Measurements from ENCODE around the gene CRYGS. TPM values are rescaled to one million over a fixed set of nuclear protein-coding genes. Genes with fewer than 3 reads are reported as not detected.

CRYGS gene
- total RNA-seq, 1 experiment from 2014 or later: 4.3 TPM

GRCh38 chr3:186583831-186584230 lies 39.7 kb upstream of the CRYGS start:
- H3K27me3 ChIP-seq (ENCODE audit: insufficient read depth, low read length): no peaks in the 10 kb centered on the region
- peaks cover 5 to 8% of the 10 kb centered on the region in 2 experiments for H3K4me1 ChIP-seq (ENCODE audit: control insufficient read depth in 1 of 2, insufficient read depth in 2 of 2, low read length in 2 of 2)
- H2AFZ ChIP-seq (ENCODE audit: low read depth, low read length, poor library complexity, severe bottlenecking): no peak overlapping the region
- H3K9ac ChIP-seq (ENCODE audit: low read length): no peak overlapping the region
- DNase-seq (ENCODE audit: low read depth, low spot score): no peak
- no peak overlapping the region for H3K4me2 ChIP-seq (ENCODE audit: low read length)
- H3K9me3 ChIP-seq (ENCODE audit: control insufficient read depth in 1 of 2, insufficient read depth in 1 of 2, low read depth in 1 of 2, low read length in 2 of 2): no peaks in the 10 kb centered on the region
- ChIA-PET RAD21 (ENCODE audit: low non-redundant PET in 1 of 2, low total read pairs in 2 of 2, uncharacterized antibody in 2 of 2, unreplicated experiment in 2 of 2) (no interaction called here), CTCF (no interaction called here), POLR2A (interaction anchor here (1.7 kb wide), 1 partner anchor 14 kb away, joined by 5 read pairs; the partner anchor contains the start of gene DNAJB11)
- peaks cover 6% of the 10 kb centered on the region; the same call in 1 of the 2 replicates for H3K79me2 ChIP-seq (ENCODE audit: insufficient read depth, low read length)
- ATAC-seq: no peak
- H3K27ac ChIP-seq (ENCODE audit: low read depth, low read length): no peak overlapping the region
- intact Hi-C loops (cut with micrococcal nuclease): loop anchor here (10.0 kb wide), 1 partner anchor 241 kb away; no protein-coding TSS in a partner anchor
- TF ChIP-seq JUND (IDR thresholded peaks at IDR 0.05) (no peak), SP1 (IDR thresholded peaks at IDR 0.05; ENCODE audit: low read depth) (no peak), EZH2 (IDR thresholded peaks at IDR 0.05) (no peak), ATF3 (IDR thresholded peaks at IDR 0.05) (no peak), RAD21 (IDR thresholded peaks at IDR 0.05; ENCODE audit: low read depth) (no peak), ZFX (IDR thresholded peaks at IDR 0.05) (no peak), CBX3 (IDR thresholded peaks at IDR 0.05; ENCODE audit: low read depth) (no peak), POLR2AphosphoS5 (IDR thresholded peaks at IDR 0.05; ENCODE audit: low read depth, low read length) (no peak), EZH2phosphoT487 (IDR thresholded peaks at IDR 0.05; ENCODE audit: borderline replicate concordance) (no peak)
- BruUV-seq (replicated peaks): no TSS peak
- H3K36me3 ChIP-seq (ENCODE audit: control insufficient read depth in 1 of 2, insufficient read depth in 2 of 2, low read length in 2 of 2): peaks cover 58 to 62% of the 10 kb centered on the region in 2 experiments
- H3K4me3 ChIP-seq (replicated peaks in 1 of 2; ENCODE audit: low read depth in 1 of 2, low read length in 2 of 2): no peak overlapping the region
- no peaks in the 10 kb centered on the region for H4K20me1 ChIP-seq (ENCODE audit: insufficient read depth)
- no peaks in the 10 kb centered on the region for H3K9me2 ChIP-seq (ENCODE audit: insufficient read depth)

GRCh38 chr3:186582541-186582940 lies 38.4 kb upstream of the CRYGS start:
- Histone ChIP-seq H3K4me3 (replicated peaks in 1 of 2; ENCODE audit: low read depth in 1 of 2, low read length in 2 of 2) (no peak overlapping the region), H3K27ac (ENCODE audit: low read depth, low read length) (no peak overlapping the region), H3K9ac (ENCODE audit: low read length) (no peak overlapping the region), H3K4me1 (ENCODE audit: control insufficient read depth in 1 of 2, insufficient read depth in 2 of 2, low read length in 2 of 2) (no peaks in the 10 kb centered on the region), H3K4me2 (ENCODE audit: low read length) (no peak overlapping the region), H3K9me3 (ENCODE audit: control insufficient read depth in 1 of 2, insufficient read depth in 1 of 2, low read depth in 1 of 2, low read length in 2 of 2) (no peaks in the 10 kb centered on the region), H3K9me2 (ENCODE audit: insufficient read depth) (no peaks in the 10 kb centered on the region), H4K20me1 (ENCODE audit: insufficient read depth) (no peaks in the 10 kb centered on the region), H3K79me2 (ENCODE audit: insufficient read depth, low read length) (peaks cover 17% of the 10 kb centered on the region; the same call in 1 of the 2 replicates), H2AFZ (ENCODE audit: low read depth, low read length, poor library complexity, severe bottlenecking) (no peak overlapping the region), H3K36me3 (ENCODE audit: control insufficient read depth in 1 of 2, insufficient read depth in 2 of 2, low read length in 2 of 2) (peaks cover 61 to 73% of the 10 kb centered on the region in 2 experiments), H3K27me3 (ENCODE audit: insufficient read depth, low read length) (no peaks in the 10 kb centered on the region)
- no TSS peak for BruUV-seq (replicated peaks)
- DNase-seq (ENCODE audit: low read depth, low spot score) (no peak), ATAC-seq (no peak)
- ChIA-PET RAD21 (ENCODE audit: low non-redundant PET in 1 of 2, low total read pairs in 2 of 2, uncharacterized antibody in 2 of 2, unreplicated experiment in 2 of 2) (no interaction called here), POLR2A (interaction anchor here (0.8 kb wide), 1 partner anchor 9 kb away, joined by 3 read pairs; no protein-coding TSS in a partner anchor), CTCF (no interaction called here)
- intact Hi-C loops (cut with micrococcal nuclease): loop anchor here (10.0 kb wide), 1 partner anchor 242 kb away; no protein-coding TSS in a partner anchor
- TF ChIP-seq SRF (IDR thresholded peaks at IDR 0.05; ENCODE audit: low read depth): no peak
- TF ChIP-seq ZBTB33 (IDR thresholded peaks at IDR 0.05; ENCODE audit: extremely low read depth, insufficient replicate concordance, low read length): no peak
- no peak for TF ChIP-seq SP1 (IDR thresholded peaks at IDR 0.05; ENCODE audit: low read depth)
- no peak for TF ChIP-seq MAX (IDR thresholded peaks at IDR 0.05)
- TF ChIP-seq JUND (IDR thresholded peaks at IDR 0.05): no peak
- no peak for TF ChIP-seq POLR2A (IDR thresholded peaks at IDR 0.05; ENCODE audit: borderline replicate concordance, extremely low read depth, insufficient read depth, insufficient read length)
- TF ChIP-seq CEBPB (IDR thresholded peaks at IDR 0.05; ENCODE audit: low read depth): no peak
- TF ChIP-seq ELF1 (IDR thresholded peaks at IDR 0.05; ENCODE audit: borderline replicate concordance, low read depth): no peak
- no peak for TF ChIP-seq ZFX (IDR thresholded peaks at IDR 0.05)
- TF ChIP-seq EZH2phosphoT487 (IDR thresholded peaks at IDR 0.05; ENCODE audit: borderline replicate concordance): no peak
- TF ChIP-seq TCF7L2 (IDR thresholded peaks at IDR 0.05; ENCODE audit: borderline replicate concordance, extremely low read depth, insufficient read depth, insufficient read length): no peak
- TF ChIP-seq ZNF274 (IDR thresholded peaks at IDR 0.05; ENCODE audit: low read depth, low read length): no peak
- TF ChIP-seq EGR1 (IDR thresholded peaks at IDR 0.05; ENCODE audit: low read depth): no peak

All from HCT116 (cell line).